GM23338 (cell line): ENCODE measurements around the gene CMTR1. TPM values are rescaled to one million over a fixed set of nuclear protein-coding genes. Genes with fewer than 3 reads are reported as not detected.

ENCODE experiments used
- ATAC-seq: fragments of 200-7000 bp; cut with Tn5 transposase; 3 replicates; pipeline ENCODE4 v1.9.1; 2020
- DNase-seq: peaks from one replicate; pipeline ENCODE4 v3.0.0-alpha.2; 2015; ENCODE audit warnings: low spot score
- H2AFZ ChIP-seq: fragments of 200-600 bp; sonication (generic); 2 replicates; pipeline ENCODE4 v1.8.0; 2016; ENCODE audit warnings: antibody characterized with exemption, mild to moderate bottlenecking, moderate library complexity
- H3F3A ChIP-seq: fragments of 200-600 bp; sonication (generic); replicated peaks from 2 replicates; pipeline ENCODE4 v1.8.0; 2017; ENCODE audit warnings: antibody characterized with exemption, mixed run types, low read depth
- H3K27ac ChIP-seq: fragments of 200-600 bp; sonication (generic); 2 replicates; pipeline ENCODE4 v1.6.1; 2016; ENCODE audit warnings: low read depth
- H3K27me3 ChIP-seq: fragments of 200-600 bp; sonication (generic); 2 replicates; pipeline ENCODE4 v1.8.0; 2016; ENCODE audit warnings: mild to moderate bottlenecking, mixed run types, moderate library complexity; ENCODE audit not compliant: insufficient read depth
- H3K36me3 ChIP-seq: fragments of 200-600 bp; sonication (generic); 2 replicates; pipeline ENCODE4 v1.8.0; 2016; ENCODE audit warnings: mild to moderate bottlenecking; ENCODE audit not compliant: insufficient read depth
- H3K4me1 ChIP-seq: fragments of 200-600 bp; sonication (generic); 2 replicates; pipeline ENCODE4 v1.8.0; 2016; ENCODE audit warnings: mild to moderate bottlenecking, moderate library complexity; ENCODE audit not compliant: insufficient read depth
- H3K4me2 ChIP-seq: fragments of 200-600 bp; sonication (generic); 2 replicates; pipeline ENCODE4 v1.7.1; 2017; ENCODE audit warnings: mixed run types
- H3K4me3 ChIP-seq: fragments of 200-600 bp; sonication (generic); 2 replicates; pipeline ENCODE4 v1.6.1; 2016; ENCODE audit warnings: mixed run types
- H3K79me2 ChIP-seq: fragments of 200-600 bp; sonication (generic); replicated peaks from 2 replicates; pipeline ENCODE4 v1.8.0; 2017; ENCODE audit warnings: mild to moderate bottlenecking; ENCODE audit not compliant: insufficient read depth
- H3K9me2 ChIP-seq: fragments of 200-600 bp; sonication (generic); 2 replicates; pipeline ENCODE4 v1.8.0; 2017; ENCODE audit not compliant: insufficient read depth
- H4K20me1 ChIP-seq: fragments of 200-600 bp; sonication (generic); replicated peaks from 2 replicates; pipeline ENCODE4 v1.8.0; 2017; ENCODE audit warnings: mild to moderate bottlenecking; ENCODE audit not compliant: insufficient read depth
- H3K27ac Mint-ChIP-seq: 2 replicates; pipeline ENCODE4 v1.8.0; 2020; ENCODE audit warnings: inconsistent platforms, mild to moderate bottlenecking, moderate library complexity, mixed read lengths
- H3K27me3 Mint-ChIP-seq: 3 replicates; pipeline ENCODE4 v1.8.0; 2022; ENCODE audit warnings: low read depth, mild to moderate bottlenecking, moderate library complexity, mixed read lengths, inconsistent platforms; ENCODE audit not compliant: insufficient read depth, poor library complexity
- H3K36me3 Mint-ChIP-seq: 3 replicates; pipeline ENCODE4 v1.8.0; 2021; ENCODE audit warnings: low read depth, mild to moderate bottlenecking, inconsistent platforms, moderate library complexity, mixed read lengths
- H3K4me1 Mint-ChIP-seq: 3 replicates; pipeline ENCODE4 v1.8.0; 2020; ENCODE audit warnings: mild to moderate bottlenecking, inconsistent platforms, mixed read lengths
- H3K4me3 Mint-ChIP-seq: 3 replicates; pipeline ENCODE4 v1.8.0; 2021; ENCODE audit warnings: moderate library complexity, mild to moderate bottlenecking, inconsistent platforms, mixed read lengths
- H3K9me3 Mint-ChIP-seq: 3 replicates; pipeline ENCODE4 v1.8.0; 2020; ENCODE audit warnings: moderate library complexity, mild to moderate bottlenecking, inconsistent platforms, mixed read lengths
- CREB1 ChIP-seq: fragments of 250-450 bp; sonication (Bioruptor Pico); IDR thresholded peaks from 2 replicates; pipeline ENCODE4 v1.5.0; 2020; ENCODE audit warnings: low read depth, mild to moderate bottlenecking, moderate library complexity
- EZH2 ChIP-seq: fragments of 200-600 bp; sonication (generic); IDR thresholded peaks from one replicate; pipeline ENCODE4 v1.8.0; 2017; ENCODE audit warnings: antibody characterized with exemption, mild to moderate bottlenecking, low read depth; ENCODE audit not compliant: unreplicated experiment
- EZH2phosphoT487 ChIP-seq: fragments of 200-600 bp; sonication (generic); IDR thresholded peaks from one replicate; pipeline ENCODE4 v1.8.1; 2018; ENCODE audit warnings: antibody characterized with exemption; ENCODE audit not compliant: unreplicated experiment
- JUNB ChIP-seq: IDR thresholded peaks from one replicate; pipeline ENCODE4 v1.6.1; 2016; ENCODE audit warnings: antibody characterized with exemption; ENCODE audit not compliant: unreplicated experiment
- NANOG ChIP-seq: IDR thresholded peaks from 2 replicates; pipeline ENCODE4 v1.6.1; 2016; ENCODE audit warnings: antibody characterized with exemption, borderline replicate concordance
- POLR2AphosphoS5 ChIP-seq: IDR thresholded peaks from 2 replicates; pipeline ENCODE4 v1.6.1; 2016; ENCODE audit warnings: antibody characterized with exemption, low read depth
- REST ChIP-seq: IDR thresholded peaks from one replicate; pipeline ENCODE4 v1.6.1; 2018; ENCODE audit warnings: antibody characterized with exemption; ENCODE audit not compliant: unreplicated experiment
- STAT1 ChIP-seq: IDR thresholded peaks from one replicate; pipeline ENCODE4 v1.6.1; 2016; ENCODE audit warnings: antibody characterized with exemption; ENCODE audit not compliant: unreplicated experiment
- ZNF114 ChIP-seq: fragments of 250-450 bp; sonication (Bioruptor Pico); IDR thresholded peaks from 2 replicates; pipeline ENCODE4 v1.5.0; 2020; ENCODE audit warnings: mild to moderate bottlenecking, moderate library complexity
- ZNF331 ChIP-seq: fragments of 250-450 bp; sonication (Bioruptor Pico); IDR thresholded peaks from 2 replicates; pipeline ENCODE4 v1.5.0; 2020; ENCODE audit warnings: low read depth, mild to moderate bottlenecking, moderate library complexity
- polyA plus RNA-seq: library from polyadenylated mRNA; unstranded; fragments of >200 nt; fragmentation: Nextera tagmentation; extraction: Ambion mirVana; gene quantifications from 2 replicates; pipeline ENCODE4 v1.2.1, GENCODE V29; 2016
- total RNA-seq: library from RNA; depleted of rRNA; stranded (reverse); fragments of >200 nt; shearing (Covaris generic); gene quantifications from 2 replicates; pipeline ENCODE4 v1.2.3, GENCODE V29; 2014
- TF ChIP-seq, protein P1 (sequence below), 2 experiments: fragments of 200-600 bp in 1 of 2; sonication (generic) in 1 of 2; conservative IDR thresholded peaks; 2 replicates each; pipeline versions ENCODE4 v1.5.1 to v1.6.1; 2016 to 2017; ENCODE audit warnings: antibody characterized with exemption in 2 of 2, low read depth in 2 of 2, mild to moderate bottlenecking in 2 of 2, moderate library complexity in 1 of 2
- TF ChIP-seq, protein P2 (sequence below): fragments of 250-450 bp; sonication (Bioruptor Pico); IDR thresholded peaks from 2 replicates; pipeline ENCODE4 v1.5.0; 2020; ENCODE audit warnings: mild to moderate bottlenecking, moderate library complexity
- TF ChIP-seq, protein P3 (sequence below): IDR thresholded peaks from 2 replicates; pipeline ENCODE4 v1.6.1; 2016; ENCODE audit warnings: antibody characterized with exemption

The CMTR1 gene
- total and polyA plus RNA-seq, 2 experiments from 2014 or later = 7.3 to 36.4 TPM

DNA sequence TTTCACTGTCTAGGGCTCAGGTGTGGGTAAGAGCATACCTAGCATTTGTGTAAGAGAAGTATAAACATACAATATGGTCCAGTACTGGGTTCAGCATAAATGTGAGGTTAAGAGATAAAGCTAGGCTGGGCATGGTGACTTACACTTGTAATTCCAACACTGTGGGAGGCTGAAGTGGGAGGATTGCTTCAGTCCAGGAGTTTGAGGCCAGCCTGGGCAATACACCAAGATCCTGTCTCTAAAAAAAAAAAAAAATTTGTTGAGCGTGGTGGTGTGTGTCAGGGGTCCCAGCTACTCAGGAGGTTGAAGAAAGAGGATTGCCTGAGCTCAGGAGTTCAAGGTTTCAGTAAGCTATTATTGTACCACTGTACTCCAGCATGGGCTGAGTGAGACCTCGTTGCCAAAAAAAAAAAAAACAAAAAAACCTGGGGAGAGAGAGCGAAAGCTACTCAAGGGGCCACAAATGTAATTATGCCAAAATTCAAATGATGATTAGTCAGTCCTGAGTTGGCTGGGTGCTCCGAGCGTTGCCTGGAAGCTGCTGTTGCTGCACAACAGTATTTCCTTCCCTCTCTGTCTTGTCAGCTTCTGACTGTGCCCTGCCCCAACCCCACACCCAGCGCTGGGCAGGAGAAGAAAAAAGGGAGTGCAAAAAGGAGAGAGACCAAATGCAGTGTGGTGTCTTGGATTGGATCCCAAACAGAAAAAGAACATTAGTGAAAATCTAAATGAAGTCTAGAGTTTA is 24.0 kb downstream of the CMTR1 start:
- no peaks in the 10 kb centered on the region for H3K9me2 ChIP-seq
- Mint-ChIP-seq H3K4me3 (no peak overlapping the region), H3K27ac (no peak overlapping the region), H3K9me3 (no peaks in the 10 kb centered on the region), H3K36me3 (peaks cover 29% of the 10 kb centered on the region), H3K27me3 (peaks cover 2% of the 10 kb centered on the region), H3K4me1 (0 out of 3 replicates have a peak, but pooled peaks cover 5% of the 10 kb centered on the region)
- no peak overlapping the region for H3K4me3 ChIP-seq
- no peaks in the 10 kb centered on the region for H3K4me1 ChIP-seq
- H3K36me3 ChIP-seq = peaks cover 9% of the 10 kb centered on the region
- no peak overlapping the region for H2AFZ ChIP-seq
- H4K20me1 ChIP-seq = peaks cover 6% of the 10 kb centered on the region; the same call in 1 of the 2 replicates
- H3K27ac ChIP-seq = no peak overlapping the region
- ATAC-seq (no peak), DNase-seq (no peak)
- no peaks in the 10 kb centered on the region for H3F3A ChIP-seq
- TF ChIP-seq ZNF114 (CRISPR knock-in tag) = no peak
- no peak for TF ChIP-seq JUNB
- TF ChIP-seq, protein P1, sequence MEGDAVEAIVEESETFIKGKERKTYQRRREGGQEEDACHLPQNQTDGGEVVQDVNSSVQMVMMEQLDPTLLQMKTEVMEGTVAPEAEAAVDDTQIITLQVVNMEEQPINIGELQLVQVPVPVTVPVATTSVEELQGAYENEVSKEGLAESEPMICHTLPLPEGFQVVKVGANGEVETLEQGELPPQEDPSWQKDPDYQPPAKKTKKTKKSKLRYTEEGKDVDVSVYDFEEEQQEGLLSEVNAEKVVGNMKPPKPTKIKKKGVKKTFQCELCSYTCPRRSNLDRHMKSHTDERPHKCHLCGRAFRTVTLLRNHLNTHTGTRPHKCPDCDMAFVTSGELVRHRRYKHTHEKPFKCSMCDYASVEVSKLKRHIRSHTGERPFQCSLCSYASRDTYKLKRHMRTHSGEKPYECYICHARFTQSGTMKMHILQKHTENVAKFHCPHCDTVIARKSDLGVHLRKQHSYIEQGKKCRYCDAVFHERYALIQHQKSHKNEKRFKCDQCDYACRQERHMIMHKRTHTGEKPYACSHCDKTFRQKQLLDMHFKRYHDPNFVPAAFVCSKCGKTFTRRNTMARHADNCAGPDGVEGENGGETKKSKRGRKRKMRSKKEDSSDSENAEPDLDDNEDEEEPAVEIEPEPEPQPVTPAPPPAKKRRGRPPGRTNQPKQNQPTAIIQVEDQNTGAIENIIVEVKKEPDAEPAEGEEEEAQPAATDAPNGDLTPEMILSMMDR (conservative IDR thresholded peaks at IDR 0.05; ENCODE audit: low read depth in 2 of 2) = no peak
- no peak for TF ChIP-seq ZNF331 (CRISPR knock-in tag)
- TF ChIP-seq EZH2phosphoT487 = no peak
- no peak for TF ChIP-seq STAT1
- TF ChIP-seq, protein P2, sequence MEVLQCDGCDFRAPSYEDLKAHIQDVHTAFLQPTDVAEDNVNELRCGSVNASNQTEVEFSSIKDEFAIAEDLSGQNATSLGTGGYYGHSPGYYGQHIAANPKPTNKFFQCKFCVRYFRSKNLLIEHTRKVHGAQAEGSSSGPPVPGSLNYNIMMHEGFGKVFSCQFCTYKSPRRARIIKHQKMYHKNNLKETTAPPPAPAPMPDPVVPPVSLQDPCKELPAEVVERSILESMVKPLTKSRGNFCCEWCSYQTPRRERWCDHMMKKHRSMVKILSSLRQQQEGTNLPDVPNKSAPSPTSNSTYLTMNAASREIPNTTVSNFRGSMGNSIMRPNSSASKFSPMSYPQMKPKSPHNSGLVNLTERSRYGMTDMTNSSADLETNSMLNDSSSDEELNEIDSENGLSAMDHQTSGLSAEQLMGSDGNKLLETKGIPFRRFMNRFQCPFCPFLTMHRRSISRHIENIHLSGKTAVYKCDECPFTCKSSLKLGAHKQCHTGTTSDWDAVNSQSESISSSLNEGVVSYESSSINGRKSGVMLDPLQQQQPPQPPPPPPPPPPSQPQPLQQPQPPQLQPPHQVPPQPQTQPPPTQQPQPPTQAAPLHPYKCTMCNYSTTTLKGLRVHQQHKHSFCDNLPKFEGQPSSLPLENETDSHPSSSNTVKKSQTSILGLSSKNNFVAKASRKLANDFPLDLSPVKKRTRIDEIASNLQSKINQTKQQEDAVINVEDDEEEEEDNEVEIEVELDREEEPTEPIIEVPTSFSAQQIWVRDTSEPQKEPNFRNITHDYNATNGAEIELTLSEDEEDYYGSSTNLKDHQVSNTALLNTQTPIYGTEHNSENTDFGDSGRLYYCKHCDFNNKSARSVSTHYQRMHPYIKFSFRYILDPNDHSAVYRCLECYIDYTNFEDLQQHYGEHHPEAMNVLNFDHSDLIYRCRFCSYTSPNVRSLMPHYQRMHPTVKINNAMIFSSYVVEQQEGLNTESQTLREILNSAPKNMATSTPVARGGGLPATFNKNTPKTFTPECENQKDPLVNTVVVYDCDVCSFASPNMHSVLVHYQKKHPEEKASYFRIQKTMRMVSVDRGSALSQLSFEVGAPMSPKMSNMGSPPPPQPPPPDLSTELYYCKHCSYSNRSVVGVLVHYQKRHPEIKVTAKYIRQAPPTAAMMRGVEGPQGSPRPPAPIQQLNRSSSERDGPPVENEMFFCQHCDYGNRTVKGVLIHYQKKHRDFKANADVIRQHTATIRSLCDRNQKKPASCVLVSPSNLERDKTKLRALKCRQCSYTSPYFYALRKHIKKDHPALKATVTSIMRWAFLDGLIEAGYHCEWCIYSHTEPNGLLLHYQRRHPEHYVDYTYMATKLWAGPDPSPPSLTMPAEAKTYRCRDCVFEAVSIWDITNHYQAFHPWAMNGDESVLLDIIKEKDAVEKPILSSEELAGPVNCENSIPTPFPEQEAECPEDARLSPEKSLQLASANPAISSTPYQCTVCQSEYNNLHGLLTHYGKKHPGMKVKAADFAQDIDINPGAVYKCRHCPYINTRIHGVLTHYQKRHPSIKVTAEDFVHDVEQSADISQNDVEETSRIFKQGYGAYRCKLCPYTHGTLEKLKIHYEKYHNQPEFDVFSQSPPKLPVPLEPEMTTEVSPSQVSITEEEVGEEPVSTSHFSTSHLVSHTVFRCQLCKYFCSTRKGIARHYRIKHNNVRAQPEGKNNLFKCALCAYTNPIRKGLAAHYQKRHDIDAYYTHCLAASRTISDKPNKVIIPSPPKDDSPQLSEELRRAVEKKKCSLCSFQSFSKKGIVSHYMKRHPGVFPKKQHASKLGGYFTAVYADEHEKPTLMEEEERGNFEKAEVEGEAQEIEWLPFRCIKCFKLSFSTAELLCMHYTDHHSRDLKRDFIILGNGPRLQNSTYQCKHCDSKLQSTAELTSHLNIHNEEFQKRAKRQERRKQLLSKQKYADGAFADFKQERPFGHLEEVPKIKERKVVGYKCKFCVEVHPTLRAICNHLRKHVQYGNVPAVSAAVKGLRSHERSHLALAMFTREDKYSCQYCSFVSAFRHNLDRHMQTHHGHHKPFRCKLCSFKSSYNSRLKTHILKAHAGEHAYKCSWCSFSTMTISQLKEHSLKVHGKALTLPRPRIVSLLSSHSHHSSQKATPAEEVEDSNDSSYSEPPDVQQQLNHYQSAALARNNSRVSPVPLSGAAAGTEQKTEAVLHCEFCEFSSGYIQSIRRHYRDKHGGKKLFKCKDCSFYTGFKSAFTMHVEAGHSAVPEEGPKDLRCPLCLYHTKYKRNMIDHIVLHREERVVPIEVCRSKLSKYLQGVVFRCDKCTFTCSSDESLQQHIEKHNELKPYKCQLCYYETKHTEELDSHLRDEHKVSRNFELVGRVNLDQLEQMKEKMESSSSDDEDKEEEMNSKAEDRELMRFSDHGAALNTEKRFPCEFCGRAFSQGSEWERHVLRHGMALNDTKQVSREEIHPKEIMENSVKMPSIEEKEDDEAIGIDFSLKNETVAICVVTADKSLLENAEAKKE (CRISPR knock-in tag) = no peak
- TF ChIP-seq REST = no peak
- no peak for TF ChIP-seq NANOG
- TF ChIP-seq EZH2 = no peak
- TF ChIP-seq, protein P3, sequence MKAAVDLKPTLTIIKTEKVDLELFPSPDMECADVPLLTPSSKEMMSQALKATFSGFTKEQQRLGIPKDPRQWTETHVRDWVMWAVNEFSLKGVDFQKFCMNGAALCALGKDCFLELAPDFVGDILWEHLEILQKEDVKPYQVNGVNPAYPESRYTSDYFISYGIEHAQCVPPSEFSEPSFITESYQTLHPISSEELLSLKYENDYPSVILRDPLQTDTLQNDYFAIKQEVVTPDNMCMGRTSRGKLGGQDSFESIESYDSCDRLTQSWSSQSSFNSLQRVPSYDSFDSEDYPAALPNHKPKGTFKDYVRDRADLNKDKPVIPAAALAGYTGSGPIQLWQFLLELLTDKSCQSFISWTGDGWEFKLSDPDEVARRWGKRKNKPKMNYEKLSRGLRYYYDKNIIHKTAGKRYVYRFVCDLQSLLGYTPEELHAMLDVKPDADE = no peak
- TF ChIP-seq CREB1 (CRISPR knock-in tag) = no peak
- TF ChIP-seq POLR2AphosphoS5 = no peak
- H3K27me3 ChIP-seq = no peaks in the 10 kb centered on the region
- no peak overlapping the region for H3K4me2 ChIP-seq
- H3K79me2 ChIP-seq = no peaks in the 10 kb centered on the region
